Measurements from ENCODE around the gene NOL12.

DNA sequence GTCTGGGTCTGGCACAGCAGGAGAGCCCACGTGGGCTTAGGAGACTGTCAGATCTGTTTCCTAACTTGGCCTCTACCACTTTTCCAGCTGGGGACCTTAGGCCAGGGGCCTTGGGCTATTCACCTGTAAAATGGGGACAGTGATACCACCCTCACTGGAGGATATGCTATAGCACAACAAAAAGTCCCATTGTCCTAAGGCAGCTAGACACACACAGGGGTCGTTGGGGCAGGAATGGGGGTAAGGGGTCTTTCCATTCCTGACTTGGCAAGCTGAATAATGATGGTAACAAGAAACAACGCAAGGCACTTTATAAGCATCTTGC is 49.2 kb upstream of the NOL12 start:
- TF ChIP-seq POLR2AphosphoS5 (IDR thresholded peaks at IDR 0.05; ENCODE audit: borderline replicate concordance, low read depth, low read length) (no peak), EZH2 (IDR thresholded peaks at IDR 0.05) (no peak), FOXP2 (optimal IDR thresholded peaks at IDR 0.05; ENCODE audit: control extremely low read depth, extremely low read length, insufficient read depth) (no peak)
